Amniotic epithelial cell (primary cell): ENCODE data around the gene SUPT20HL2.
A peak's percentile ranks its signal among the peaks of the same experiment; 100 is the strongest.
"Not testable (repeated sequence)": the region's sequence is repeated elsewhere in the genome, so short reads cannot be mapped to it uniquely, and the experiment has no call there.

ENCODE experiments used
- DNase-seq: peaks from one replicate; pipeline ENCODE4 v3.0.0-alpha.2; 2010; ENCODE audit warnings: low read depth

Gene SUPT20HL2

DNA sequence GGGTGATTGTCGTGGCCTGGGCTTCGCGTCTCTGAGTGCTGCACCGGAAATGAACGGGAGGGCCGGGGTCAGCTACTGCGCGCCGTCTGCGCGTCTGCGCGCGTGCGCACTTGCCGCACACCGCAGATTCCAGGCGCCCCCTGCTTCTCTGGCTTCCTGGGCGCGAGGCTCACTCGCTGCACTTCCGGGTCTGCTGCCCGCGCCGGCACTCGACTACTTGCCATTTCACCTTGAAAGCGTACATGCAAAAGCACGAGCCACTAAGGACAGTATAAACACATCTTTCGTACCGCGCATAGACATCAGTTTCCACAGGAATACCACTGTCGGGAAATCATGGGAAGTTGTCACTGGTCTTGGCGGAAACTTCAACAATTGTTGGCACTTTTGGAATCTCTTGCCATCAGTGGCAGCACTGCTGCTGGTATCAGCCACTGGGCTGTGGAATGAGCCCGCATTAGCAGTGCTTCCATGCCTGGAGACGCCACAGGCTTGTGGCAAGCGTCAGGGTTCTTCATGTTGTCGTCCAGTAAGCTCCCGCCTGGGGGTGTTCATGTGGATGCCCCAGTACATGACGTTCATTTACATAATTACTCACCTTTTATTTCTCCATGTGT is at the start of gene SUPT20HL2:
Gene SUPT20HL2 (minus strand): TSS at position 51 of the 617 bp plus-strand sequence. CDS start 754 bp downstream, outside the sequence.
- DNase-seq = no peak

GRCh38 chrX:24362089-24362745 is 48.3 kb upstream of the SUPT20HL2 start:
- DNase-seq = not testable (repeated sequence)

- no peak for DNase-seq
Observed at GRCh38 chrX:24360272-24360671, 46.4 kb upstream of the SUPT20HL2 start, which contains the start of gene SUPT20HL1. Gene SUPT20HL1, plus strand, starts transcription at chrX:24360639. Its CDS starts 2,122 bp downstream, at chrX:24362761.

DNA sequence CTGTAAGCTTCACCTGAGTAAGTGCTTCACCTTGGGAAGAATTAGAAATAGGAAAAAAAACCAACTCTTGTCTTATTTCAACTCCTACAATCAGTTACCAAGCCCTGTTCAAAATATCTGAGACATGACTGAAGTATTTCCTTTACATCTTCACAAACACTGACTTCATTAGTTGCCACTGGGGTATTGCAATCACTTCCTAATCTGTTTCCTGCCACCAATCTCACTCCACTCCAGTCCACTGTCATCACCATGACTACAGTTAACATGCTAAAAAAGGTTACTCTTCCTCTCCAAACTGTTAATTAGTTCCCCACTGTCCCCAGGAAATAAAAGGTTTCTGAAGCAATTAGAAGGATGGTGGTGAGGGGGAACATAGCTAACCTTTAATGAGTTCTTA is 43.2 kb upstream of the SUPT20HL2 start:
- no peak for DNase-seq

DNA sequence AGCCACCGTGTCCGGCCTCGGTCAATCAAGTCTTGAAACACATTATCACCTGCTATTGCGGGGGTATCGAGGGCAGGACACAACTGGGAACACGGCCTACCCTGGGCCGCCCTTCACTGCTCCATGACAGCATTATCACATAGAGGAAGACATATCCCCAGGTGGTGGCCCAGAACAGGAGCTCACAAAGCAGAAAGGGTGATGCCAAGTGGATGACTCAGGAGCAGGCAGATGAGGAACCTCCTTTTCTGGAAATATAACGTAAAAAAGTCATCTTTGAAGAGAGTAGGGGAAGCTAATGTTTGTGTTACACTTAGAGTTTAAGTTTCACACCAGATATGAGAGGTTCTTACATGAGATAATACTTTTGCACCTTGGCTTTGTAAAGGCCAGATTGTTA is 41.2 kb upstream of the SUPT20HL2 start:
- DNase-seq = no peak

GRCh38 chrX:24350217-24350616 is 36.3 kb upstream of the SUPT20HL2 start:
- no peak for DNase-seq

DNA sequence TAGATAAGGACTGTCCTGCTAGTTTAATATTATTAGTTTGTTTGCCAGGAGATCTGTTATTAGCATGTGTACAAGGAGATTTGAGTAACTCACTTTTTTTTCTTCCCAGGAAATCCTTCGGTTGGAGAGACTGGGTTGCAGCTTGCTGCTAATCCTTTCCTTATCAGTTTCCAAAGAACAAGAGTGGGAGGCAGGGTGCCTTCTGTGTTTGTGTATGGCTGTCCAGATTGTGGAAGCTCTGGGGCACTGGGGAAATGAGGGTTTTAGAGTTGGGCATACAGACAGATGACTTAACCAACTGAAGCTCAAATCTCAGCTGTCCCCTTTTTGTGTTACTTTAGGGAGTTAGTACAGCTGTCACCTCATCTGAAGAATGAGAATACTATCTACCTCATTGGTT is 34.0 kb upstream of the SUPT20HL2 start:
- DNase-seq = peak; percentile 87

- no peak for DNase-seq
Observed at GRCh38 chrX:24343719-24344118, 29.9 kb upstream of the SUPT20HL2 start.

- DNase-seq = peak; percentile 82
Observed at GRCh38 chrX:24341795-24342194, 27.9 kb upstream of the SUPT20HL2 start.

DNA sequence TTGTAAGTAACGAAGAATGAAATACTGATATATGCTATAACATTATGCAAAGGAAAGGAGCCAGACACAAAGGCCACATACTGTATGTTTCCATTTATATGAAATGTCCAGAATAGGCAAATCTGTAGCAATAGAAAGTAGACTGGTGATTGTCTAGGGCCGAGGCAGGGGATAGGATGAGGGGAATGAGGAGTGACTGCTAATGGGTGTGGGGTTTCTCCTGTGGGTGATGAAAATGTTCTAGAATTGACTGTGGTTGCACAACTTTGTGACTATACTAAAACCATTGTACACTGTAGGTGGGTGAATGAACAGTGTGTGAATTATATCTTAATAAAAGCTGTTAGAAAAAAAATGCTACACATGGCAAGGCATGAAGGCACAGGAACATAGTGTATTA is 26.6 kb upstream of the SUPT20HL2 start:
- DNase-seq = no peak

GRCh38 chrX:24339911-24340310 is 26.0 kb upstream of the SUPT20HL2 start:
- DNase-seq = peak; percentile 28

DNA sequence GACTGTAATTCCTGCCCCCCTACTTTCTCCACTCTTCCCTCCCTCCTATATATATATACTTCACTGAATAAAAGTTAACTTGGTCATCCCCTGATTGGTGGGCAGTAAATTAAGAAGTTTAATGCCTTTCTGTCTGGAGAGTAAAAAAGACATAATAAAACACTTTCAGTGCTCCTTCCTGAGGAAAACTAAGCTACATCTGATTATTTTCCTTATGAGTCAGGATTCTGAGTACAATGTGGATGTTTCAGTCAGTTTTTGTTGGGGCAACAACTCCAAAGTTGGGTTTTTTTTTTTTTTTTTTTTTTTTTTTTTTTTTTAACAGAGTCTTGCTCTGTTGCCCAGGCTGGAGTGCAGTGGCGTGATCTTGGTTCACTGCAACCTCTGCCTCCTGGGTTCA is 22.0 kb upstream of the SUPT20HL2 start:
- no peak for DNase-seq

DNA sequence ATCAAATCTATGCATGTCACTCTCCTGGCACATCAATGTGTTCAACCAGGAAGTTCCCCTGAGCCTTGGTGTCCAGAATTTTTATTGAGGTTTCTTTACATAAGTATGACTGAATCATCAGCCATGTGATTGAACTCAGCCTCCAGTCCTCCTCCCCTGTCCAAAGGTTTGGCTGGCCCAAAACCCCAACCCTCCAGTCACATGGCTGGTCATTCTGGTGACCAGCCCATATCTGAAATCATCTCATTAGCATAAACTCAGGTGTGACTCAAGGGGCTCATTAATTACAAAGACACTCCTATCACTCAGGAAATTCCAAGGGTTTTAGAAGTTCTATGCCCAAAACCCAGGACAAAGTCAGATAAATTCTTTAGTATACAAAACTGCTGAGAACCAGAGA is 20.6 kb upstream of the SUPT20HL2 start:
- no peak for DNase-seq

GRCh38 chrX:24333371-24333770 is 19.5 kb upstream of the SUPT20HL2 start:
- DNase-seq = no peak

DNA sequence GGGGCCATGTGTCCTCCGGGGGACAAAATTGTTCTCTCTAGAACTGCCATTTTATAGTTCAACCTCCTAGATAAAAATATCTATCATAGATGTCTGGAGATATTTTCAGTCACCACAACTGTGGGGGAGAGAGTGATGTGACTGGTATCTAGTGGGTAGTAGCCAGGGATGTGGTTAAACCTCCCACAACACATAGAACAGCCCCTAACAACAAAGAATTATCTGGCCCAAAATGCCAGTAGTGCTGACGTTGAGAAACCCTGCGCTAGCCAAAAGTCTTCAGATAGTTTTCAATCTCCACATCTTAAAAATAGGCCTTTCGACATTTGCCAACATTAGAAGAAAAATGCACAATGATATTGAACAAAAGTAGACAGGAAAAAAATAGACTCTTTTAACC is 19.0 kb upstream of the SUPT20HL2 start:
- DNase-seq = peak; percentile 72

GRCh38 chrX:24325231-24325630 is 11.4 kb upstream of the SUPT20HL2 start:
- no peak for DNase-seq

DNA sequence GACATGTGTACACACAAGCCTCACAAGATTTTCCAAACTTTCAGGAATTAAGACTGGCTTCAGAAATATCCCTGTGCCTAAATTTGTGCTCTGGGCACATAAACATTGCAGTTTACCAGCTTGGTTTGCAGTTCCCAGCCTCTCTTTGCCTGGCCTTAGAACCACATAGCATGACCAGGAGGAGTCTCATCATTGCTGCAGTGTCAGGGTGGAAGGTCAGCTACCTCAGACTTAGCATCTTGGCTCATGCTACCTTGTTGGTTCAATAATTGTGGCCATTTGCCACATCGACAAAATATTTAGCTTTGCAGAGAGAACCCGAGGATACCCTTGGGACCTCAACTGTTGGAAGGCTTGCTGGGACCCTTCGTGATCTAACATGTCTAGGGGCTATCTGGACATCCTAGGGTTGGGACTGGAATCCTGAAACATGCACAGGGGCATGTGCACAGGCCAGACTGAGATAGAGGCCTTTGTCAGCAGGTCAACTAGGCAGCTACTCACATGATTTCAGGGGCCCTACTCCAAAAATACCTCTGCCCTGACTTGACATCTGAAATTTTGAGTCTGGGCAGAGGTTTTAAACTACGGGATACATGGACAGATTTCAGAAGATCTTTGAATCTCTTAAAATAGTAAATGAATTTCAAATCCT is 8.0 kb upstream of the SUPT20HL2 start:
- DNase-seq = no peak

DNA sequence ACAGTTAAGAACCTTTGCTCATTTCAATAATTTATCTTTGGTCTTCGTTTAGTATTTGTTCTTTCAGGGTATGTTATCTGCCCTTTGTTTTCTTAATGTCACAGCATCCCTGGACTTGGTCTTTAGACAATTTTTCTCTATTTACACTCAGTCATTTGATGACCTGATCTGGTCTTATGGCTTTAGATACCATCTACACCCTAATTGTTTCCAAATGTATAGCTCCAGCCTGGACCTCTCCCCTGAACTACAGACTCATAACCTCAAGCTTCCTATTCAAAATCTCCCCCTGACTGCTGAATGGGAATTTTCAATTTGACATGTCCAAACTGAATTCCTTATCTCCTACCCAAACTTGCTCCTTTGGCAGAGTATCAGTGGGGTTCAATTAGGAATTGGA is 3.7 kb upstream of the SUPT20HL2 start:
- no peak for DNase-seq

DNA sequence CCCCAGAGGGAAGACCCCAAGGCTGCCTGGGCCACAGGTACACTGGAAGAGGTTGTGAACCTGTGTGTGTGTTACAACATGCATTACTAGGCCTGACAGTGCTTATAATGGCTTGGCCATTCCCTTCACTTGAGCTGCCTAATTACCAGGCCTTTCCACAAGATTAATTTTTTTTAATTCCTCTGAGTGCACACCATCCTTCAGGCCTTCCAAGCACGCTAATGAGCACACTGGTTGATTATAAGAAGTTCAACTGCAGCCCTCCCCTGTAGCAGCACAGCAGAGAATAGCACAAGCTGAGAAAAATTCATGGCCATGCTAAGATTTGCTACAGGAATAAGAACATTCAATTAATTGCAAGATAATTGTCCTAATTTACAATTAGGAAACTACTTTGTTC is 2.2 kb upstream of the SUPT20HL2 start:
- no peak for DNase-seq

GRCh38 chrX:24312249-24312607 is 1.6 kb downstream of the SUPT20HL2 start:
- not testable (repeated sequence) for DNase-seq

DNA sequence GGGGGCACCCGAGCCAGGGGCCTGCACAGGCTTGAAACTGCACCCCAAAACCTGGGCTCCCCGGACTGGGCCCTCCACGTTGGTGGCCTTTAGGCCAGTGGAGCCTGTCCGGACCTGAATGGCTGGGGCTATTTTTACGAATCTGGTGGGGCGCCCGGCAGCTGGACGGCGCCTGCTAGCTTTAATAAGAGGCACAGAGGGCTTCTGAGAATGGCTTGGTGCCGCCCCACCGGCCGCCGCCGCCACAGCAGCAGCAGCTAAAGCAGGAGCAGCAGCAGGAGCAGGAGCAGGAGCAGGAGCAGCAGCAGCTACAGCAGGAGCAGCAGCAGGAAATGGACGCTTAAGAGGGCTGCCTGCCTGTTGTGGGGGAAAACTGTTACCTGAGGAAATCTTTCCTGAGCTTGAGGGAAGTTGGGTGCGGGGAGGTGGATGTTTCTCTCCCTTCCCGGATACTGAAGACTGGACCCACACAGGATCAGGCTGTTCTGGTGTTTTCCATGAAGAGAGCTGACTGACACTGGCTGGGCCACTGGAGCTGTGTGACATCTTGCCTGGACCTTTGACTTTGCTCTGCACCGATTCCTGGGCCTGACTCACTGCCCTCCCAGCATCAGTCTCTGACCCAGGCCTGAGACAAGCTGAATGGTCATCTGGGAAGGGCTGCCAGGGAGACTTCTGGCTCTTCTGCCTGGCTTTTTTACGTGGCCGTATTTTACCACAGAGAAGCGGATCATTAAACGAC is 2.2 kb downstream of the SUPT20HL2 start:
- DNase-seq = not testable (repeated sequence)

GRCh38 chrX:24310916-24311315 is 3.0 kb downstream of the SUPT20HL2 start:
- DNase-seq = not testable (repeated sequence)
